ENCODE results near the gene S100G.
"Not testable (repeated sequence)": the region's sequence is repeated elsewhere in the genome, so short reads cannot be mapped to it uniquely, and the experiment has no call there.

The S100G gene, protein sequence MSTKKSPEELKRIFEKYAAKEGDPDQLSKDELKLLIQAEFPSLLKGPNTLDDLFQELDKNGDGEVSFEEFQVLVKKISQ

DNA sequence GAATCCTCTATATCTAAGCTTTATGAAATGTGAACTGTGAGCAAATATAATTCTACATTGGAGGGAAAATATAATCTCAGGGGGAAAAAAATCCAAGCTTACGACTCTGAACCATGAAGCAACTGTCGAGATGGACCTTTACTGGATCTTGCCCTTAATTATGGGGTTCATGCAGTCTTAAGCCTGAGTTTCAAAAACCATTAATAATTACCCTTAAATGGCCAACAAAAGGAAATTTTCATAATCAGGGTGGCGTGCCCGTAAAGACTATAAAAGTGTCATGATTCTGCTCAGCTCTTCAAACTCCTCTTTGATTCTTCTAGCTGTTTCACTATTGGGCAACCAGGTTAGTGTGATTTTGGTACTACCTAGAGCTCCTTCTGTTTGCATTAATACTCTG is at the start of gene S100G:
Gene S100G (plus strand): TSS at position 301 of the 400 bp plus-strand sequence. CDS start 849 bp downstream, outside the sequence.
- Mint-ChIP-seq H3K4me3 (no peak within 1 kb of the TSS), H3K4me1 (no peaks in the 10 kb centered on the region), H3K9me3 (no peaks in the 10 kb centered on the region), H3K27me3 (no peaks in the 10 kb centered on the region), H3K27ac (no peak within 1 kb of the TSS), H3K36me3 (peaks cover 3% of the 10 kb centered on the region)

DNA sequence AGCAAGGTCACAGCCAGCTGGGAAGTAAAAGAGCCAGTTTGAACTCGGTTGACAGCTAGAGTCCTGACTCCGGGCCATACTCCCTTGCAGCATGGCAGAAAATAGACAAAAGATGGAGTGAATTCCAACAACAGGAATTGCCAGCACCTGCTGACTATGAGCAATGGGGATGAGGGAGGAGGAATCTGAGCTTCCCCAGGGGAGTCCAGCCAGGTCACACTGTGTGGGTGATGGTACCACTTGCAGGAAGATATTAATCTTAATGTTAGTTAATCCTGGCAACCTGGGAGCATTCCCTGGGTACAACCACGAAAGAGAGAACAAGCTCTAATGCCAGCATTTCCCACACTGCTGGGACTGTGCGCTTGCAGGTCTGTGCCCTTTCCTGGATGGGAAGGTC is 48.1 kb upstream of the S100G start:
- Mint-ChIP-seq H3K36me3 (peaks cover 1% of the 10 kb centered on the region), H3K4me3 (no peak overlapping the region), H3K27me3 (no peaks in the 10 kb centered on the region), H3K9me3 (no peaks in the 10 kb centered on the region), H3K4me1 (peaks cover 30% of the 10 kb centered on the region), H3K27ac (no peak overlapping the region)

DNA sequence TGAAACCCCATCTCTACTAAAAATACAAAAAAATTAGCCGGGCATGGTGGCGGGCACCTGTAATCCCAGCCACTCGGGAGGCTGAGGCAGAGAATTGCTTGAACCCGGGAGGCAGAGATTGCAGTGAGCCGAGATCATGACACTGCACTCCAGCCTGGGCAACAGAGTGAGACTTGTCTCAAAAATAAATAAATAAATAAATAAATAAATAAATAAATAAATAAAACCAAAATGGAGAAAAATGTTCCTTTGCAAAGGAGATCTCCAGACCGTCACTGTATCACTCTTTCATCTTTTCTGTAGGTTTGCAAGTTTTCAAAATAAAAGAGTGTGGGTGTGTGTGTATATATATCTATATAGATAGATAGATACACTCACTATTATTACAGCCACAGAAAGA is 46.7 kb upstream of the S100G start:
- H3K4me3 Mint-ChIP-seq, H3K27me3 Mint-ChIP-seq, H3K36me3 Mint-ChIP-seq, H3K27ac Mint-ChIP-seq, H3K9me3 Mint-ChIP-seq: not testable (repeated sequence)
- peaks cover 39% of the 10 kb centered on the region for H3K4me1 Mint-ChIP-seq

DNA sequence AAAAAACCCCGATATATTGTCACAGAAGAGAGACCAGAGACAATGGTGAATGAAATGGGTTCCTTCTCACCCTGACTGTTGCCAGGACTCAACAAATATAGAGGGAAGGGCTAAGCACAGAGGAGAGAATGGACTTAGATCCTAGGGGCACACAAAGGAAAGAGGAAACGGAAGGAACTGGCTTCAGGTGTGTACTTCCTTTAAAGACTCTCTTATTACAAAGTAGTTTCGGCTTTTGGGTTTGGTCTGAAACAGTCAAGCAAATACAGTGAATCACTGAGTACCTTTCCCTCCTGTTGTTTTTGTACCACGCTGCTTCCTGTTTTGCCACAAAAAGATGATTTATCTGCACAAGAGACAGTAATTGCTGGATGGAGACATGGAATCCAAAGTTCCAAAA is 46.1 kb upstream of the S100G start:
- Mint-ChIP-seq H3K27ac (peak overlapping the region; percentile 93), H3K9me3 (no peaks in the 10 kb centered on the region)

DNA sequence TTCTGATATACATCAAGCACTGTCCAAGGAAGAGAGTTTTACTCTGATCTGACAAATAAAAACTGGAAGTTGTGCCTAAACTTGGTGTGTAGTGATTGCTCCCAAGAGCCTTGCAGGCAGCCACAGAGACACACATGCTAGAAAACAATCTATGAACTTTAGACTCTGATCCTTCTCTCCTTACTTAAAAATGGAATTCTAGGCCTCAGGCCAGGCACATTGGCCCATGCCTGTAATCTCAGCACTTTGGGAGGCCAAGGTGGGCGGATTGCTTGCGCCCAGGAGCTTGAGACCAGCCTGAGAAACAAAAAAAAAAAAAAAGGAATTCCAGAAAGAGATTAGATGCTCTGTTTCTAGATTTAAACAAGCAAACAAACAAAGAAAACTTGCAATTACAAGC is 45.6 kb upstream of the S100G start:
- Mint-ChIP-seq H3K9me3 (no peaks in the 10 kb centered on the region), H3K27ac (peak overlapping the region; percentile 93), H3K4me1 (peaks cover 39% of the 10 kb centered on the region), H3K27me3 (no peaks in the 10 kb centered on the region), H3K36me3 (no peaks in the 10 kb centered on the region), H3K4me3 (peak overlapping the region; percentile 77)

More for the DNA sequence above, 46.1 kb upstream of the S100G start:
- Mint-ChIP-seq H3K36me3 (no peaks in the 10 kb centered on the region), H3K27me3 (no peaks in the 10 kb centered on the region), H3K4me1 (peaks cover 39% of the 10 kb centered on the region), H3K4me3 (peak overlapping the region; percentile 77)

DNA sequence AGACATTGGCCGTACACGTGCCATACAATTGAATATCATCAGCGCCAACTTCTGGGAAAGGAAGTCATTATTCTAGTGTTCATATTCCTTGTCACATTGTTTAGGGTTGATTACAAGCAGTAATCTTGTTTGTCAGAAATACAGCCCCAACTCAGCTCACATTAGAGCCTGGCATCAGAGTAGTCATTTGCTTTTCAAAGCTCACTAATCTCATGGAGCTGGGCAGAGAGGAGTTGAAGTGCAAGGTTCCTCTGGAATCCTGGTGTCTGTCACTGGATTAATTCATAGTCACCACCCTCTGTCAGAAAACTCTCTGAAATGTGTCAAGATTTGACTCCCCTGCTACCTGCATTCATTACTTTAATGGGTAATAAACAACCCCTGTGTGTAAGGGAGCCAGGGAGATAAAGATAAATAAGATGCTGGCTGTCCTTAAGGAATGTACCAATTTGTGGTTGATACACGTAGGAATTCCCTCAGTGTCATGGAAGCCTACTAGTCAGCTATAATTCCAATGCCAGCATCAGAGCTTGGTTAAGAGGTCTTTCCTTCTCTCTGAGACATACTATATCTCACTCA is 43.7 kb upstream of the S100G start:
- Mint-ChIP-seq H3K4me1 (peaks cover 39% of the 10 kb centered on the region), H3K27me3 (no peaks in the 10 kb centered on the region), H3K9me3 (no peaks in the 10 kb centered on the region), H3K4me3 (no peak overlapping the region), H3K36me3 (no peaks in the 10 kb centered on the region), H3K27ac (peak overlapping the region; percentile 59)

DNA sequence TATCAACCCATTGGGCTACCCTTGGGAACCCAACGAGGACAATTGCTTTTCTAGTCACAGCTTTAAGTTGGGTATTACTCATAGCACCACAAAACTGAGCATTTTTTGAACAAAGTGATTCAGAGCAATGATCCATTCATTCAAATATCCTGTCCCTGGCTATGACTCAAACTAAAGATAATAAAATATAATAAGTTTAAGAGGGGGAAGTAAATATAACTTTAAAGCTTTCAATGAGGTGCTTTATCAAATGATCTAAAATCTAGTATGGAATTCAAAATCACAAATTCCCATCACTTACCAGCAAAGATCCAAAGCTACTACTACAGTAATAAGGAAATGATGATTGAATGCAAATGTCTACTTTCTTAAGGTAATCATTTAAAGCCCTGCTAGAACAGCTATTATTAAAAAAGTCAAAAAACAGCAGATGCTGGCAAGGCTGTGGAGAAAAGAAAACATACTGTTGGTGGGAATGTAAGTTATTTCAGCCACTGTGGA is 39.8 kb upstream of the S100G start:
- H3K4me3 Mint-ChIP-seq, result no peak overlapping the region
- peaks cover 5% of the 10 kb centered on the region for H3K36me3 Mint-ChIP-seq
- peaks cover 21% of the 10 kb centered on the region for H3K4me1 Mint-ChIP-seq
- H3K9me3 Mint-ChIP-seq, result no peaks in the 10 kb centered on the region
- H3K27ac Mint-ChIP-seq, result no peak overlapping the region
- H3K27me3 Mint-ChIP-seq, result no peaks in the 10 kb centered on the region

DNA sequence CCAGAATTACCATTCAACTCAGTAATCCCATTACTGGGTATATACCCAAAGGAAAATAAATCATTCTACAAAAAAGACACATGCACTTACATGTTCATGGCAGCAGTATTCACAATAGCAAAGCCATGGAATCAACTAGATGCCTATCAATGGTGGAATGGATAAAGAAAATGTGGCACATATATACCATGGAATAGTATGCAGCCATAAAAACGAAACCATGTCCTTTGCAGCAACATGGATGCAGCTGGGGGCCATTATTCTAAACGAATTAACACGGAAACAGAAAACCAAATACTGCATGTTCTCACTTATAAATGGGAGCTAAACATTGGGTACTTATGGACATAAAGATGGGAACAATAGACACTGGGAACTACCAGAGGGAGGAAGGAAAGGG is 39.3 kb upstream of the S100G start:
- not testable (repeated sequence) for H3K27me3 Mint-ChIP-seq, H3K9me3 Mint-ChIP-seq, H3K4me3 Mint-ChIP-seq, H3K36me3 Mint-ChIP-seq
- Mint-ChIP-seq H3K4me1 (peaks cover 20% of the 10 kb centered on the region), H3K27ac (peak overlapping the region; percentile 41)

DNA sequence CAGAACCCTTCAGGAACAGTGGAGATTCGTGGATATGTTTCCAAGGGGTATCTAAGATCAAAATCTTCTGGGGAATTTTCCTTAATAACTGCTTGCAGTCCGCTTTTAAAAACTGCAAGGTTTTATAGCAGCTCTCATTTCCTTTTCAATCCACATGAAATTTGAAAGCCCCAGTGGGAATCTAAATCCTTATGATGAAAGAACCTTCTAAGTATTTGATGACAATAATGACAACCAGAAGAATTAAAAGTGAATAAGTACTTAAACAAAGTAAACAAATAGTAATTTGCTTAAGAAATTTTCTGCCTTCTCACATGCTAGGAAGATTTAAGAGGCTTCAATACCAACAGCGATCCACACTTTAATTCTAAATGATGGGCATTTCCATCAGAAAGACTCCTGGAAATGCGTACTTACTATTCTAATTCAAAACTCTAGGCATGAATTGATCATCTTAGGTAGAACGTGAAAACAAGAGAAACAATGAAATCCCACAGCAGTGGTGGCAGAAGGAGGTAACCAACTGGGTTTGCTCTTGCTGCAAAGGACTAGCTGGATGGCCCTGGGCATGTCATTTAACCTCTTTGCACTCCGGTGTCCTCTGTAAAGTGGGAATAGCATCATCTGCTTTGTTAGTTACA is 37.6 kb upstream of the S100G start:
- Mint-ChIP-seq H3K9me3 (no peaks in the 10 kb centered on the region), H3K27ac (no peak overlapping the region), H3K4me1 (peaks cover 4% of the 10 kb centered on the region), H3K27me3 (no peaks in the 10 kb centered on the region), H3K36me3 (peaks cover 5% of the 10 kb centered on the region), H3K4me3 (no peak overlapping the region)

DNA sequence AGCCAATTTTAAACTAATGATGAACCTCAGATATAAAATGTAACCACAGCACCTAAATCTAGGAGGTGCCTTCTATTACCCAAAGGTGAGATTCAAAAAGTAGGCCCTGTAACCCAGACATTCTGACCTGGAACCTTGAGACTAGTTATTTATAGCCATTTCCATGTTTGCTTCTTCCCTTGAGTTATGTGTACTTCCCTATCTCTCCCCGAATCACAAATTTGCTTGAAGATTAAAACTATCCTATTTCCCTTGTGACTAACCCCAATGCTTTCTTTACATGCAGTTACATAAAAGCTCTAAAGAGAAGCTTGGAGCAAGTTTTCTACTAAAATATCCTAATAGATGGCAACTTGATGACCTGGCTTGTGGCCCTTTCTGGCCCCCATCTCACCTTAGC is 32.6 kb upstream of the S100G start:
- no peaks in the 10 kb centered on the region for H3K9me3 Mint-ChIP-seq
- no peak overlapping the region for H3K27ac Mint-ChIP-seq
- H3K4me3 Mint-ChIP-seq, result no peak overlapping the region
- H3K36me3 Mint-ChIP-seq, result peaks cover 10% of the 10 kb centered on the region
- no peaks in the 10 kb centered on the region for H3K4me1 Mint-ChIP-seq
- H3K27me3 Mint-ChIP-seq, result no peaks in the 10 kb centered on the region

DNA sequence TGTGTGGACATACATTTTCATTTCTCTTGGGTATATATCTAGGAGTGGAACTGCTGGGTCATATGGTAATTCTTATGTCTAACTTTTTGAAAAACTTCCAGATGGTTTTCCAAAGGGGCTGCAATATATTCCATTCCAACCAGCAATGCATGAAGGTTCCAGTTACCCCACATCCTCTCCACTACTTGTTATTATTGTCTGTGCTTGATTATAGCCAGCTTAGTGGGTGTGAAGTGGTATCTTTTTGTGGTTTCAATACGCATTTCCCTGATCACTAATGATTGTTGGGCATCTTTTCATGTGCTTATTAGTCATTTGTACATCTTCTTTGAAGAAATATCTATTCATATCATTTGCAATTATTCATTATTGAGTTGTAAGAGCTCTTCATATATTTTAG is 31.5 kb upstream of the S100G start:
- H3K4me1 Mint-ChIP-seq, result peaks cover 2% of the 10 kb centered on the region
- H3K9me3 Mint-ChIP-seq, result no peaks in the 10 kb centered on the region
- peaks cover 8% of the 10 kb centered on the region for H3K36me3 Mint-ChIP-seq
- no peak overlapping the region for H3K4me3 Mint-ChIP-seq
- no peaks in the 10 kb centered on the region for H3K27me3 Mint-ChIP-seq
- no peak overlapping the region for H3K27ac Mint-ChIP-seq

DNA sequence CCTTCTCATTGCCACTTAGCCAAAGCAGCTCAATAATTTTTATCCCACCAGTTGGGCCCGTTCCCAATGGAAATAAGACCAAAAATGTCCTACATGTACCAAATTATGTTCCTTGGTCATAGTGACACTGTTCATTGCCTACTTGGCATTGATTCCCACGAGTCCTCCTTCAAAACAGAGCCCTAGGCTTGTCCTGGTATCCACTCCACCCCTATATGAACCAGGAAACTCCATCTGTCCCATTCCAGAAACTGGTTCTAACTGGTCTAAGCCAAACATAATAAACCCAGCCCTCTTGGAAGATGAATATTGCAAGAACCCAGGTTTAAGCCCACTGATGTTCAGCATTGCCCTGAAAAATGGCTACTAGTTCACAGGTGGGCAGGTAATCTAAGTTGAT is 30.9 kb upstream of the S100G start:
- Mint-ChIP-seq H3K4me3 (no peak overlapping the region), H3K36me3 (peaks cover 8% of the 10 kb centered on the region), H3K9me3 (no peaks in the 10 kb centered on the region), H3K4me1 (peaks cover 3% of the 10 kb centered on the region), H3K27ac (no peak overlapping the region), H3K27me3 (no peaks in the 10 kb centered on the region)

DNA sequence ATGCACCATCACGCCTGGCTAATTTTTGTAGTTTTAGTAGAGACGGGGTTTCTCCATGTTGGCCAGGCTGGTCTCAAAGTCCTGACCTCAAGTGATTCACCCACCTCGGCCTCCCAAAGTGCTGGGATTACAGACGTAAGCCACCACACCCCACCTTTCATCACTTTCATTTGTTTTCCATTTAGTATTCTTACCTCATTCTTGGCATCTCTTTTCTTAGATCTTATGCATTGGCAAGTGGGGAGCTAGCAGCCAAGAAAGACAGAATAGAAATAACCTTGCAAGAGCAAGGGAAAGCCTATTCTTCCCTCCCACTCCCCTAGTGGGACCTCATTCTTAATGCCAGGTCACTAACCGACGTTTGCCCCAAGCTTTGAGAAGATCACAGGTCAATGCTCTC is 21.4 kb upstream of the S100G start:
- H3K27ac Mint-ChIP-seq, H3K4me1 Mint-ChIP-seq, H3K9me3 Mint-ChIP-seq, H3K36me3 Mint-ChIP-seq, H3K4me3 Mint-ChIP-seq, H3K27me3 Mint-ChIP-seq: not testable (repeated sequence)

DNA sequence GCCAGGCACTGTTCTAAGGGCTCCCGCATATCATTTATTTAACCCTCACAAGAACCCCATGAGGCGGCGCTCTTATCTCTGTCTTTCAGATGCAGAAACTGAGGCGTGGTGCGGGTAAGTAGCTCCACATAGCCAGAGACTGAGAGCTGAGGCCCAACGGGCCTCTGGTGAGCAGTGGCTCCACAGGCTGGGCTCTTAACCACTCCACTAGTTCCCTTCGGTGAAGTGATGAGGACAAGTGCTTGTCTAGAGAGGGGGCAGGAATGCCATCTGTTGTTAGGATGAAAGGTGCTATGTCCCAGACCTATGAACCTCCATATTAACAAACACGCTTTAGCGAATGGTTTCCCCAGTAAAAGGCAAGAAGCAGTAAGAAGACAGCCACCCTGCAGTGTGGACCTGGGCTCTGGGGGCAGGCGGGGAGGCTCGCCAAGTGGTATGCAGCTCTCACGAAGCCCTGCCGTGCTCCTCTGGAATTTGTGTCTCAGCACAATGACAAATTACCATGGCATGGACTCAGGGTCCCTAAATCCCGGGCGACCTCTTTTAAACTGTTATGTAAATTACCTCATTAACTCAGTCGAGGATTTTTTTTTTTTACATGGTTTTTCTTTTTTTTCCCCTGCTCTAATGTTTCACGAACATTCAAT is 20.9 kb upstream of the S100G start:
- peaks cover 5% of the 10 kb centered on the region for H3K4me1 Mint-ChIP-seq
- H3K36me3 Mint-ChIP-seq, result no peaks in the 10 kb centered on the region
- H3K27ac Mint-ChIP-seq, result no peak overlapping the region
- H3K4me3 Mint-ChIP-seq, result no peak overlapping the region
- no peaks in the 10 kb centered on the region for H3K9me3 Mint-ChIP-seq
- H3K27me3 Mint-ChIP-seq, result no peaks in the 10 kb centered on the region

DNA sequence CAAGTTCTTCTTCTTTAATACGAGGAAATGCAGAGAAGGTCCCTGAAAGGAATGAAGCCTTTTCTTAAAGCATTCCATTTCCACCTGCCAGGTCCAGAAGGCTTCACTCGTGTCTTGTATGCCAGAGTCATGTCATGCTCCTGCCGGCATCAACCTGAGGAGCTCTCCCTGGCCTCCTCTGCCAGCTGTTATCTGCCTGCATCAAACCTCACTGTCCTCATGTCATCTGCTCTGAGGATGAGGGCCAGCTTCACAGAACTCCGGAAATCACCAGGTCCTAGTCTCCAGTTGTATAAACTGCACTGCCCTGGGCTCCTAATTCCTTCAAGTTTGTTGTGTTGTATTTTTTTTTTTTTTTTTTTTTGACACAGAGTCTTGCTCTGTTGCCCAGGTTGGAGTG is 20.0 kb upstream of the S100G start:
- Mint-ChIP-seq H3K36me3 (no peaks in the 10 kb centered on the region), H3K4me3 (no peak overlapping the region), H3K9me3 (no peaks in the 10 kb centered on the region), H3K4me1 (peaks cover 10% of the 10 kb centered on the region), H3K27ac (peak overlapping the region; percentile 35), H3K27me3 (no peaks in the 10 kb centered on the region)

DNA sequence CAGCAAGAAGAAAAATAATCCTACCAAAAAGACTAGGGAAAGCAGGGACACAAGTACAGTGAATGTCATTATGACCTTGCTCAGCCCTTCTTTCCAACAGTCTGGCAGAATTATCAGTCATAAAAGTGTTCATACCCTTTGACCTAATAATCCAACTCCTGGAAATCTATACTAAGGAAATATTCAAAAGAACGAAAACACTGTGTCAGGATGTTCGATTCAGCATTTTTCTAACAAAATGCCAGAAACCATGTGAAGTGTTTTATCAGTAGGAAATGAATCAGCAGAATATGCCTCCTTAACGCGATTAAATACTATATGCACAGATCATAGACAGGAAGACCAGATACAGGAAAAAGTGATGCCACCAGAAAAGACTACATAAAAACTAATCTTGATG is 16.2 kb upstream of the S100G start:
- Mint-ChIP-seq H3K4me3 (no peak overlapping the region), H3K4me1 (peaks cover 10% of the 10 kb centered on the region), H3K9me3 (no peaks in the 10 kb centered on the region), H3K27me3 (no peaks in the 10 kb centered on the region), H3K27ac (no peak overlapping the region), H3K36me3 (no peaks in the 10 kb centered on the region)
